Transverse colon (tissue), 4 donors: Measurements from ENCODE around the gene DDAH1.

ENCODE experiments used
- POLR2A ChIP-seq: fragments of 450-650 bp; IDR thresholded peaks from one replicate; pipeline ENCODE4 v1.6.1; 2016; ENCODE audit warnings: antibody characterized with exemption, mild to moderate bottlenecking, moderate library complexity
- POLR2AphosphoS5 ChIP-seq, 3 donors: sonication (generic); formaldehyde crosslinking; IDR thresholded peaks; one replicate each; pipeline ENCODE4 v1.6.1; 2016; ENCODE audit warnings: antibody characterized with exemption in 3 of 3
- TF ChIP-seq, protein P1 (sequence below), 5 experiments: fragments of 200-600 bp in 3 of 5; fragments of 450-650 bp in 2 of 5; sonication (generic) in 3 of 5; IDR thresholded peaks; 1 replicate in 2 of 5; 2 replicates in 3 of 5; pipeline ENCODE4 v1.5.1; 2016 to 2017; ENCODE audit warnings: antibody characterized with exemption in 5 of 5, inconsistent platforms in 3 of 5, mild to moderate bottlenecking in 2 of 5, moderate library complexity in 1 of 5

DNA sequence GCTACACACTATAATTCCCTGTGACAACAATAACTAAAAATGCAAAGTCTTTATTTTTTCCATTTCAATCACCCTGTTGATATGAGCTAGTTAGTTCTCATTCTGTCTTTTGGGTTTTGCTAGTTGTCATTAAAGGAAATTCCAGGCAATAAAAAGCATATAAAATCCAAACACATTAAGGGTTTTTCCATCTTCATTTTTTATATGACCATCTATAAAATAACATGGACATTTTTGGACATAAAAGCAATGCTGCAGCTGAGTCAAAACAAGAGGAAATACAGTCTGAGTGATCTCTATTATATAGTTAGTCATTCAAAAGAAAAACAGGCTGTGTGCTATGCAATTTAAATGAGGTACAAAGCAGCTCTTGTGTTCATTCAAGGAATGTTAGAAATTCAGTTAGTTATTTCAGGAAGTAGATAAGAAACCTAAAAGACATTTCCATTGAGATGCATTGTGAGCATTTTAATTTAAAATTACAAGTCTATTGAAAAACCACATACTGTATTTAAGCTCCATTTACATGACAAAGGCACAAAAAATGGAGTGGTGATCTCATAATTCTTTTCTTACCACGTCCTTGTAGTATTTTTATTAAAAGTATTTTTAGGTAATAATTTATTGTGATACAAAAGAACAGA lies 121.2 kb downstream of the DDAH1 start:
- TF ChIP-seq POLR2A, result no peak
- TF ChIP-seq, protein P1, sequence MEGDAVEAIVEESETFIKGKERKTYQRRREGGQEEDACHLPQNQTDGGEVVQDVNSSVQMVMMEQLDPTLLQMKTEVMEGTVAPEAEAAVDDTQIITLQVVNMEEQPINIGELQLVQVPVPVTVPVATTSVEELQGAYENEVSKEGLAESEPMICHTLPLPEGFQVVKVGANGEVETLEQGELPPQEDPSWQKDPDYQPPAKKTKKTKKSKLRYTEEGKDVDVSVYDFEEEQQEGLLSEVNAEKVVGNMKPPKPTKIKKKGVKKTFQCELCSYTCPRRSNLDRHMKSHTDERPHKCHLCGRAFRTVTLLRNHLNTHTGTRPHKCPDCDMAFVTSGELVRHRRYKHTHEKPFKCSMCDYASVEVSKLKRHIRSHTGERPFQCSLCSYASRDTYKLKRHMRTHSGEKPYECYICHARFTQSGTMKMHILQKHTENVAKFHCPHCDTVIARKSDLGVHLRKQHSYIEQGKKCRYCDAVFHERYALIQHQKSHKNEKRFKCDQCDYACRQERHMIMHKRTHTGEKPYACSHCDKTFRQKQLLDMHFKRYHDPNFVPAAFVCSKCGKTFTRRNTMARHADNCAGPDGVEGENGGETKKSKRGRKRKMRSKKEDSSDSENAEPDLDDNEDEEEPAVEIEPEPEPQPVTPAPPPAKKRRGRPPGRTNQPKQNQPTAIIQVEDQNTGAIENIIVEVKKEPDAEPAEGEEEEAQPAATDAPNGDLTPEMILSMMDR (IDR thresholded peaks at IDR 0.05), result no peak
- no peak for TF ChIP-seq POLR2AphosphoS5 (IDR thresholded peaks at IDR 0.05)
